ENCODE data around the gene GALNT9.

- TF ChIP-seq POLR2A (IDR thresholded peaks at IDR 0.05) (no peak), CTCF (IDR thresholded peaks at IDR 0.05) (no peak)
Measured at GRCh38 chr12:132284827-132285741, 44.3 kb downstream of the GALNT9 start.

Measured in lower leg skin (tissue), 3 donors.